Astrocyte (in vitro differentiated cells and primary cell): ENCODE data around the gene ANTXR1.

Experiments used
- CTCF ChIP-seq: IDR thresholded peaks from 2 replicates; pipeline ENCODE4 v1.5.1; 2011; ENCODE audit warnings: low read depth, mild to moderate bottlenecking, inconsistent platforms, low read length, moderate library complexity; ENCODE audit not compliant: insufficient read depth
- EZH2 ChIP-seq: IDR thresholded peaks from 2 replicates; pipeline ENCODE4 v1.6.1; 2012; ENCODE audit warnings: mild to moderate bottlenecking, low read length, inconsistent platforms; ENCODE audit not compliant: insufficient read depth

- no peak for TF ChIP-seq CTCF
- no peak for TF ChIP-seq EZH2
Observed at GRCh38 chr2:69242651-69243051, 229.7 kb downstream of the ANTXR1 start.
